Rectal smooth muscle tissue (tissue), 1 donor: Measurements from ENCODE around the gene DALRD3.

Source experiments
- H3K27ac ChIP-seq: one replicate; pipeline ENCODE4 v1.7.0; 2013; ENCODE audit warnings: low read depth, low read length, inconsistent platforms
- H3K27me3 ChIP-seq: one replicate; pipeline ENCODE4 v1.7.0; 2013; ENCODE audit warnings: low read length; ENCODE audit not compliant: control insufficient read depth, insufficient read depth
- H3K36me3 ChIP-seq: one replicate; pipeline ENCODE4 v1.7.0; 2013; ENCODE audit warnings: low read length; ENCODE audit not compliant: control insufficient read depth, insufficient read depth
- H3K4me1 ChIP-seq: one replicate; pipeline ENCODE4 v1.7.0; 2013; ENCODE audit warnings: low read length; ENCODE audit not compliant: control insufficient read depth, insufficient read depth
- H3K4me3 ChIP-seq: one replicate; pipeline ENCODE4 v1.7.0; 2013; ENCODE audit warnings: low read length
- H3K9ac ChIP-seq: one replicate; pipeline ENCODE4 v1.7.0; 2013; ENCODE audit warnings: low read length

Gene DALRD3

DNA sequence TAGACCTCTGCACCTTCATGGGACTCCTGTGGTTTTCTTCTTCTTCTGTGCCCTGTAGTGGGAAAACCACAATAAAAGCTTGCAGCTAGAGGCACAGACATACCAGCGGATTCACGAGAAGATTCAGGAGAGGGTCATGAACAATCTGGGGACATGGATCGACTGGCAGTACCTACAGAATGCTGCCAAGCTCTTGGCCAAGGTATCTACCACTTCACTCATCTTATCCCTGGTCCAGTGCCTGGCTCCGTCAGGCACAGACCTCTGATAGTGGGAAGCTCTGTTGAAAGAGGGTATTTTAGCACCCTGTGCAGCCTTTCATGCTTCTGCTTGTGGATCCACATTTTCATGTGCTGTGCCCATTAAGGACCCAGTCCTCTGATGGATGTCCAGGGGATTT is 38.1 kb downstream of the DALRD3 start:
- H3K27ac ChIP-seq: no peak overlapping the region
- peaks cover 43% of the 10 kb centered on the region for H3K36me3 ChIP-seq
- no peaks in the 10 kb centered on the region for H3K4me1 ChIP-seq
- H3K27me3 ChIP-seq: no peaks in the 10 kb centered on the region
- H3K4me3 ChIP-seq: no peak overlapping the region
- no peak overlapping the region for H3K9ac ChIP-seq

DNA sequence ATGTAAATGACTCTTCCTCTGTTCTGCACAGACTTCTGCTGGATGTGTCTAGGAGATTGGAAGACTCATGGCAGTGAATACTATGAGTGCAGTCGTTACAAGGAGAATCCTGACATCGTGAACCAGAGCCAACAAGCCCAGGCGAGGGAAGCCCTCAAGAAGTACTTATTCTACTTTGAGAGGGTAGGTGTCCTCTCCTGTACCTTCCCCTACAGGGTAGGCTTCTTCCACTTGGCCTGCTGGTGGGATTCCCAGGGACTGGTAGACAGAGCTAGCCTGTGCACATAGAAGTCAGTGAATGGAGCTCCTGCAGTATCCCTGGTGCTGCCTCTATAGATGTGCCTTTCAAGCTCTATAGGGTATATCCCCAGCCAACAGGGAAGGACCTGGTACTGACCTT is 38.9 kb downstream of the DALRD3 start:
- no peaks in the 10 kb centered on the region for H3K27me3 ChIP-seq
- H3K36me3 ChIP-seq: peaks cover 45% of the 10 kb centered on the region
- no peak overlapping the region for H3K27ac ChIP-seq
- H3K4me3 ChIP-seq: no peak overlapping the region
- H3K9ac ChIP-seq: no peak overlapping the region
- no peaks in the 10 kb centered on the region for H3K4me1 ChIP-seq

DNA sequence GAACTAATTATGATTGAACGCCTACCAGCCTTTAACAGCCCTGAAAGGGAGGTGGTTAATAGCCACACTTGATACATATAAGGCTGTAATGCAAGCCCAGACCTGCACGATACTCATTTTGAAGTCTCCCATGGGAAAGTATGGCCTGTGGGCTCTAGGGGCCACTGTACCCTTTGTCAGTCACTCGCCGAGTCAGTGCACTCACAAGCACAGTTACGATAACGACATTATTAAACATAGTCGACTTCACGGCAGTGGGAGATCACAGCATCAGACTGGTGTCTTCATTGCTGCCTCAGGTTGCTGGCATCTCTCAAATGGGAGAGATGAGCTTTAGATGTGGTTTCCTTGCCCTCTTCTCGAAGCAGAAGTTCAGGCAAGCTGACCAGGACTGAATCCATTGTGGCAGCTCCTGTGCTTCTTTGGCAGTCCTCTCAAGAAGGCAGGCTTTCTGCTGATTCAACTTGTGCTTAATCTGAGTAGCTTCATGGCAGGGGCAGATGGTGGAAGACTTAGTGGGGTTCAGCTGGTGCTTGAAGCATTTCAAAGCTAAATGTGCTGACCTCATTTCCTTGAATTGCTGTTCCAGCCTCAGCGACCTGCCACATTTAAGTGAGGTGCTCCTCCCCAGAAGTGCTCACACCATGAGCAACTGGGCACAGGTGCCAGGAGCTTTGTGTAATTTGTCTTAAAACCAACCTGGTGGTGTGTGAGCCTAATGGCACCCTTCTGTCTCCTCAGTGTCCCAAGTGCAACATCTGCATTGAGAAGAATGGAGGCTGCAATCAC is 44.1 kb downstream of the DALRD3 start:
- H3K27me3 ChIP-seq: no peaks in the 10 kb centered on the region
- H3K4me3 ChIP-seq: no peak overlapping the region
- peaks cover 37% of the 10 kb centered on the region for H3K36me3 ChIP-seq
- no peaks in the 10 kb centered on the region for H3K4me1 ChIP-seq
- no peak overlapping the region for H3K9ac ChIP-seq
- H3K27ac ChIP-seq: no peak overlapping the region

DNA sequence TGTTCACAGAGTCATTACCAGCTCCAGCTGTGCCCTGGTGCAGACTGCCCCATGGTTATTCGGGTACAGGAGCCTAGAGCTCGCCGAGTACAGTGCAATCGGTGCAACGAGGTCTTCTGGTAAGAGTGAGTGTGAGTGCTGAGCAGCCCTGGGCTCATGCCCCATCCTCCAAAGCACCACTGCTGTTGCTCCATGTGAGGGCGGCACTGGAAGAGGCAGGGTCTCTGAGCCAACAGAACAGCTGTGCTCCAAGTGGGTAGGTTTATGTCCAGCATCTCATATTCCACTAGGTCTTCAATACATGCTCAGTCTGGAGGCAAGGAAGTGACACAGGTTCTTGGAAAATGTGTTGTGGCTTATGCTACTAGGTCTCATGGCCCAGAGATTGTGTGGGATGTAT is 47.8 kb downstream of the DALRD3 start:
- Histone ChIP-seq H3K9ac (no peak overlapping the region), H3K36me3 (peaks cover 33% of the 10 kb centered on the region), H3K27ac (no peak overlapping the region), H3K4me3 (no peak overlapping the region), H3K4me1 (no peaks in the 10 kb centered on the region), H3K27me3 (no peaks in the 10 kb centered on the region)

DNA sequence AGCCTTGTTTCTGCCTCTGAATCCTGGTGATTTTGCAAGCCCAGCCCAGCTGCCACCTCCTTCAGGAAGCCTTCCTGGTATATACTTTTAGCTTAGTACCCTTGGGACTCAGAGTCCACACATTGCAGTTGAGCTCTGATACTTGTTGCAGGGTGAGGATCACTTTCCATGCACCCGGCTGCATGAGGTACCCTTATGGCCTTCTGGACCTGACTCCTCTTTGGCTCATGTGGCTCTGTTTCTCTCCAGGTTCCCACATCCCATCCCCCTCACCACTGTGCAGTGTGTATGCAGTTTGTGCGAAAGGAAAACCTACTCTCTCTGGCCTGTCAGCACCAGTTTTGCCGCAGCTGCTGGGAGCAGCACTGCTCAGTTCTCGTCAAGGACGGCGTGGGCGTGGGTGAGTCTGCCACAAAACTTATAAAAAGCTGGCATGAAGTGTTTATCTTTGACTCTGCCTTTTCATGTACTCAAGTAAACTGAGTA is 51.5 kb downstream of the DALRD3 start:
- H3K27me3 ChIP-seq: no peaks in the 10 kb centered on the region
- no peak overlapping the region for H3K9ac ChIP-seq
- H3K36me3 ChIP-seq: peaks cover 20% of the 10 kb centered on the region
- H3K4me3 ChIP-seq: no peak overlapping the region
- no peak overlapping the region for H3K27ac ChIP-seq
- no peaks in the 10 kb centered on the region for H3K4me1 ChIP-seq

DNA sequence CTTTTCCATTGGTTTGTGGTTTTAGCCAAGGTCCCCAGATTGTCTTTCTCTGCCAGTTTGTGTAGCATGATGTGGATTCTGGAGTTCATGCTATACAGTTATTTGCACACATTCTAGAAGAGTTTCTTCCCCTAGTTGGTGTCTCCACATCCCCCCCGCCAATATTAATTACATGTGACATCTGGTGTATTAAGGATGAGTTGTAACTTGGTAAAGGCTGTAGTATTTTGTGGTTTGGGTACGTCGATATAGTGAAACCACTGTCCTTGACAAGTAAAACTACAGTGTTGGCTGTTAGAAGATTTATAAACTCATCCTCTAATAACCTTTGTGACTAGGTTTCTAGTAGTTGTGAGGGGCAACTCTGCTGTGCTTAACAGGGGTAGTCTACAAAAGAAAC is 52.0 kb downstream of the DALRD3 start:
- no peaks in the 10 kb centered on the region for H3K4me1 ChIP-seq
- peaks cover 19% of the 10 kb centered on the region for H3K36me3 ChIP-seq
- H3K9ac ChIP-seq: no peak overlapping the region
- no peaks in the 10 kb centered on the region for H3K27me3 ChIP-seq
- no peak overlapping the region for H3K27ac ChIP-seq
- H3K4me3 ChIP-seq: no peak overlapping the region
